B cell (primary cell): ENCODE results near the gene CDKN1A.

Experiments
- EZH2 ChIP-seq: IDR thresholded peaks from 2 replicates; pipeline ENCODE4 v1.6.1; 2012; ENCODE audit warnings: borderline replicate concordance, low read depth, mild to moderate bottlenecking, moderate library complexity, low read length; ENCODE audit not compliant: insufficient read depth, poor library complexity, severe bottlenecking
- TF ChIP-seq, protein P1 (sequence below): fragments of 200-600 bp; IDR thresholded peaks from one replicate; pipeline ENCODE4 v1.8.0; 2022; ENCODE audit warnings: antibody characterized with exemption, mild to moderate bottlenecking

DNA sequence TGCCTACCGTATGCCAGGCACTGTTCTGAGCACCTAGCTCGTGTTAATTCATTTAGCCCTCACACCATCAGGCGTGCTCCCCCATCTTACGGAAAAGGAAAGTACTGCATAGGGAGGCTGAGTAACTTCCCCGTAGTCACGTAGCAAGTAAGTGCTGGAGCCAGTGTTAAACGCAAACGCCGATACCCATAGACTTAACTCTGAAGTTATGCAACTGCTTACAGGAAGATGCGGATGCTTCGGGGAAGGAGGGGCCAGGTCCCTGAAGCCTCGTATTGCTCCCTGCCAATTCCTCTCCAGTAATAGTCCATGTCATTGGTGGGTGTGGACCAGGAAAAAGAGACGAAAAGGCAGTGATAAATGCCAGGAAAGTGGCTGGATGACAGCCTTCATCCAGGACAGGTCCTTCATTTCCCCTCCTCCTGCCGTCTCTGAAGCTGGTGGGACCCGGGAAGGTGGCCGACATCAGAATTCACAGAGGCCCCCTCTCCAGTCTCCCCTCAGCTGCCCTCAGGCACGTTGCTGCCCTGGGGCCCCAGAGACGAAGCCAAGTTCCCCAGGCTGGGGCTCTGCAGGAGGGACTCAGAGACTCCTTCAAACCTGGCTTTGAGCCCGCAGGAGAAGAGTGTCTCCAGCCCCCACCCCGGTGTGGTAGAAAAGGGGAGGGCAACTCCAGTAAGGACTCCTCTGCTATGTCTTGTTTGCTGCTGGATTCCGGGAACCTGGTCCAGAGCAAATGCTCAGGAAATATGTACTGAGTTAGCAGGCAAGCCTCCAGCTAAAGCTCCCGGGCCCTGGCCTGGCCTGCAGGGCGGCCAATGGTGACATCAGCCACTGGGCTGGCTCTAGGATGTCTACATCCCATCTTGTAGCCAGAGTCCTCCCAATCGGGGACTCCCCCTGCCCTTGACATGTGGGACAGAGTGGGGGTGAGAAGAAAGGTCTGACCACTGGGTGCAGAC, 56.9 kb downstream of the CDKN1A start:
- TF ChIP-seq, protein P1, sequence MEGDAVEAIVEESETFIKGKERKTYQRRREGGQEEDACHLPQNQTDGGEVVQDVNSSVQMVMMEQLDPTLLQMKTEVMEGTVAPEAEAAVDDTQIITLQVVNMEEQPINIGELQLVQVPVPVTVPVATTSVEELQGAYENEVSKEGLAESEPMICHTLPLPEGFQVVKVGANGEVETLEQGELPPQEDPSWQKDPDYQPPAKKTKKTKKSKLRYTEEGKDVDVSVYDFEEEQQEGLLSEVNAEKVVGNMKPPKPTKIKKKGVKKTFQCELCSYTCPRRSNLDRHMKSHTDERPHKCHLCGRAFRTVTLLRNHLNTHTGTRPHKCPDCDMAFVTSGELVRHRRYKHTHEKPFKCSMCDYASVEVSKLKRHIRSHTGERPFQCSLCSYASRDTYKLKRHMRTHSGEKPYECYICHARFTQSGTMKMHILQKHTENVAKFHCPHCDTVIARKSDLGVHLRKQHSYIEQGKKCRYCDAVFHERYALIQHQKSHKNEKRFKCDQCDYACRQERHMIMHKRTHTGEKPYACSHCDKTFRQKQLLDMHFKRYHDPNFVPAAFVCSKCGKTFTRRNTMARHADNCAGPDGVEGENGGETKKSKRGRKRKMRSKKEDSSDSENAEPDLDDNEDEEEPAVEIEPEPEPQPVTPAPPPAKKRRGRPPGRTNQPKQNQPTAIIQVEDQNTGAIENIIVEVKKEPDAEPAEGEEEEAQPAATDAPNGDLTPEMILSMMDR = peak; percentile 49
- no peak for TF ChIP-seq EZH2
